ENCODE measurements around the gene OR1I1.
"Not testable (repeated sequence)": the region's sequence is repeated elsewhere in the genome, so short reads cannot be mapped to it uniquely, and the experiment has no call there.

The OR1I1 gene

DNA sequence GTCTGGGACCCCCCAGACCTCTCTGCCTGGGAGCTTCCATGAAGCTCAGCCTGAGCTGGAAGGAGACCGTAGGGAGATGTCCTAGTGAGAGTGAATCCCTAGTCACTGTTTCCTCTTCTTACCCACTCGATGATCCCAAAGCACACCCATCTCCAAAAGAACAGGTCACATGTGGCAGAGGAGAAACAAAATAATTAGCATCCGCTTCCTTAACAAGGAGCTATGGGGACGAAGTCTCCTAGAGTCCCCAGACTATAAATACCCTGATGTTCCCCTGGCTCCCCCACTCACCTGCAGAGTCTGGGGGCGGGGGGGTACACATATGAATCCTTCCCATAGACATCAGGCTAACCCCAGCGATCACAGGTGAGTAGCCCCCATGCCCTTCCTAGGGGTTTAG lies at the start of gene OR1I1:
Gene OR1I1 (plus strand): TSS at position 301 of the 400 bp plus-strand sequence. CDS start 4,855 bp downstream, outside the sequence.
- DNase-seq (ENCODE audit: low spot score), result no peak

DNA sequence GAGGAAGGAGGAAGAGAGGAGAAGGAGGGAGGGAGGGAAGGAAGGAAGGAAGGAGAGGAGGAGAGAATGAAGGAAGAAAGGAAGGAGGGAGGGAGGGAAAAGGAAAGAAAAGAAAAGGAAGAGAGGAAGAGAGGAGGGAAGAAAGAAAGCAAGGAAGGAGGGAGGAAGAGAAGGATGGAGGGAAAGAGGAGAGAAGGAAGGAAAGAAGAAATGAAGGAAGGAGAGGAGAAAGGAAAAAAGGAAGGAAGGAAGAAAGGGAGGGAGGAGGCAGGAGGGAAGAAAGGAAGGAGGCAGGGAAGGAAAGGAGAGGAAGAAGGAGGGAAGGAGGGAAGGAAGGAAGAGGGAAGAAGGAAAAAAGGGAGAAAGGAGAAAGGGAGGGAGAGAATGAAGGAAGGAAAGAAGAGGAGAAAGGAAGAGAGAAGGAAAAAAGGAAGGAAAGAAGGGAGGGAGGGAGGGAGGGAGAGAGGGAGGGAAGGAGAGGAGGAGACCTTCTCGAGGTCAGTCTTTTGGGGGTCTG lies 46.2 kb upstream of the OR1I1 start:
- DNase-seq (ENCODE audit: low spot score), result no peak

DNA sequence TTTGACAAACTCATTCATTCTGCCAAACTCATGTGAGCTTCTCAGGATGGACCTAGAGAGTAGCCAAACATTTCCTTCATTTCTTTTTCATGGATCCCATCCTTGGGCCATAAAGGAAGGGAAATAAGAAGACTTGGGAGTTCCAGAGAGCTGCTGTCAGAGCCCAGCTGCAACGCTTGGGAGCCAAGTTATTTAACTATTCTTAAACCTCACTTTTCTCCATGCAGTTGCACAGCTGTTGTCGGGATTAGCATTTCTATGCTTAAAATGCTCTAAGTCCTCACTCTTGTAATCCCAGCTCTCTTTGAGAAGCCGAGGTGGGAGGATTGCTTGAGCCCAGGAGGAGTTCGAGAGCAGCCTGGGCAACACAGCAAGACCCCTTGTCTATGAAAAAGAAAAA lies 44.4 kb upstream of the OR1I1 start:
- DNase-seq (ENCODE audit: low spot score), result no peak

DNA sequence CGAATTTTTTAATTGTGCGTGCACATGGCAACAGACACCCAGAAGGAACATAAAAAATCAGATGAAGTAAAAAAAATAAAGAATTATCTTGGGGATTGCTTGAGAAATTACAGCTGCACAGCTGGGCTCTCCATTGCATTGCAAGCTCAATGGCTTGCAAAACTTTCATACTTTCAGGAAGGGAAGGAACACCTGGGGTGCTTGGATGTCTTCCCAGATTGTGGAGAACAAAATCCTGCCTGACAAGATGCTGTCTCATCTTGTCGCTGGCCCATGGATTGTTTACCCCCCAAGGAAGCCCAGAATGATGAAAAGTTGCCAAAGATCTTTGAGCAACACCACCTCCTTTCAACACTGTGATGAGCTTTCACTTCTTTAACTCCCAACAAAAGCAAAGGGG lies 43.7 kb upstream of the OR1I1 start:
- DNase-seq (ENCODE audit: low spot score), result no peak

- DNase-seq (ENCODE audit: low spot score), result no peak
These were observed 40.0 kb upstream of the OR1I1 start for GRCh38 chr19:15042003-15042402.

- DNase-seq (ENCODE audit: low spot score), result no peak
These were observed 39.2 kb upstream of the OR1I1 start for GRCh38 chr19:15042826-15043225.

DNA sequence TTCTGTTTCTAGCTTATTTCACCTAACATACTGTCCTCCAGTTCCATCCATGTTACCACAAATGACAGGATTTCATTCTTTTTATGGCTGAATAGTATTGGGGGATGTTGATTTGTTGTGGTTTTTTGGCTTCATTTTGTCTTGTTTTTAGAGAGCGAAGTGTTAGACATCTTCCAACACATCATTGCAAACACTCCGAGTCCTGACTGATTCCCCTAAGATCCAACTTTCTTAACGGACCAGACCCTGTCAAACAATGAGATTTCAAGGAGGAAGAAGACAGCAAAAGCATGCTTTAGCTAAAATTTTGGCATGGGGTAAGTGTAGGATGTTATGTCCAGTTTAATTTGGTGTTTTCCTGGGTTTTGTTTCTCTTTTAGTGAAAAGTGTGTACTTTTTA lies 36.5 kb upstream of the OR1I1 start:
- DNase-seq (ENCODE audit: low spot score), result no peak

- DNase-seq (ENCODE audit: low spot score), result no peak
These were observed 34.3 kb upstream of the OR1I1 start for GRCh38 chr19:15047680-15048079.

GRCh38 chr19:15048128-15048527 lies 33.9 kb upstream of the OR1I1 start:
- DNase-seq (ENCODE audit: low spot score), result no peak

DNA sequence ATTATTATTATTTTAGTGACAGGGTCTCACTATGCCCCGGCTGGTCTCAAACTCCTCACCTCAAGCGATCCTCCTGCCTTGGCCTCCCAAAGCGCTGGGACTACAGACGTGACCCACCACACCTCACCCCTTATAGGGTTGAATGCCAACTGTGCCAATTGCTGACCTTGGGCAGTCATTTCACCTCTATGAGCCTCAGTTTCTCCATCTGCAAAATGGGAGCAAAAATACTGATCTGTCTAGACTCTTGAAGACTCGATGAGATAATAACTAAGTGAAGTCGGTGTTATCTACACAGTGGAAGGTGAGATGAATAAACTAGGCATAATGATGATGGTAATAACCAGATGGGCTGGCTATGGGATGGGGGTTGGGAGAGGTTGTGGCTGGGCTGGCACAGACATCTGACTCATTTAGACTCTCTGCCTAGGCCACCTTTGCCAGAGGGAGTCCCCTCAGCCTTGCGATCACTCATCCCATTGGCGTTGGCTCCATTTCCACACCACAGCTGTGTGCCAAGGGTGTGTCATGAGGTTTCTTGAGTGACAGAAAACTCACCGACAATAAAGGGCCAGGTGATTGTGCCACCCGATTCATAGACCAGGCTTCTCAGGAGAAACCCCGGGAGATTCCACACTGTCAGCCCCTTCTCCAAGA lies 33.0 kb upstream of the OR1I1 start, which contains the start of gene CASP14:
Gene CASP14 (plus strand): TSS at position 596 of the 657 bp plus-strand sequence. CDS start 2,772 bp downstream, outside the sequence.
- no peak for DNase-seq (ENCODE audit: low spot score)

- DNase-seq (ENCODE audit: low spot score), result no peak
These were observed 31.4 kb upstream of the OR1I1 start for GRCh38 chr19:15050639-15051038.

DNA sequence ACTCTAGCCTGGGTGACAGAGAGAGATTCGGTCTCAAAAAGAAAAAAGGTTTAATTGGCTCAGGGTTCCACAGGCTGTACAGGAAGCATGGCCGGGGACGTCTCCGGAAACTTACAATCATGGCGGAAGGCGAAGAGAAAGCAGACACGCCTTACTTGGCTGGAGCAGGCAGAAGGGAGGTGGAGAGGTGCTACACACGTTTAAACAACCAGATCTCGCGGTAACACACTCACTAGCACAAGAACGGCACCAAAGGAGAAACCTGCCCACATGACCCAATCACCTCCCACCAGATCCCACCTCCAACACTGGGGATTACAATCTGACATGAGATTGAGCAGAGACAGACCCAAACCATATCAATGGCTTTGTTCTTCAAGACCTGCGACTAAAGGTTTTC lies 20.0 kb upstream of the OR1I1 start:
- no peak for DNase-seq (ENCODE audit: low spot score)

GRCh38 chr19:15070386-15070785 lies 11.6 kb upstream of the OR1I1 start:
- not testable (repeated sequence) for DNase-seq (ENCODE audit: low spot score)

GRCh38 chr19:15072930-15073647 lies 8.9 kb upstream of the OR1I1 start:
- DNase-seq (ENCODE audit: low spot score), result no peak

DNA sequence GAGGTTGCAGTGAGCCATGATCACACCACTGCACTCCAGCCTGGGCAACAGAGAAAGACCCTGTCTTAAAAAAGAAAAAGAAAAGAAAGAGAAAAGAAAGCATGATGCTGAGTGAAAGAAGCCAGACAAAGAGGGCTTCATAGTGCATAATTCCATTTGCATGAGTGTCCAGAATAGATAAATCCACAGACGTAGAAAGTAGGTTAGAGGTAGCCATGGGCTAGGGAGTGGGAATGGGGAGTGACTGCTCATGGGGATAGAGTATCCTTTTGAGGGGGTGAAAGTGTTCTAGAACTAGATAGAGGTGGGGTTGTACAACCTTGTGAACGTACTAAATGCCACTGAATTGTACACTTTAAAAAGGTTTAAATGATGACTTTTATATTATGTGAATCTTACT lies 7.6 kb upstream of the OR1I1 start:
- no peak for DNase-seq (ENCODE audit: low spot score)

DNA sequence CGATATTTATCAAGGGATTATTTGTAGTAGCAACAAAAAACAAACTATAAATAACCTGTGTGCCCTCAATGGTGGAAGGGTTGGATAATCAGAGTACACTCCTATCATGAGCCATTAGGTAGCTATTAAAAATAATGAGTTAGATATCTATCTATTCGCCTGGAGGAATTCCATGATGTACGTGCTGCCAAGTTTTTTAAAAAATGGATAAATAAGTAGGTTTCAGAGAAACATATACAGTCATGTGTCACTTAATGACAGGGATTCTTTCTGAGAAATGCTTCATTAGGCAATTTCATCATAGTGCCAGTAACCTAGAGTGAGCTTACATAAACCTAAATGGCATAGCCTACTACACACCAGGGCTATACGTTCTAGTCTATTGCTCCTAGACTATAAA lies 6.2 kb upstream of the OR1I1 start:
- DNase-seq (ENCODE audit: low spot score), result no peak

DNA sequence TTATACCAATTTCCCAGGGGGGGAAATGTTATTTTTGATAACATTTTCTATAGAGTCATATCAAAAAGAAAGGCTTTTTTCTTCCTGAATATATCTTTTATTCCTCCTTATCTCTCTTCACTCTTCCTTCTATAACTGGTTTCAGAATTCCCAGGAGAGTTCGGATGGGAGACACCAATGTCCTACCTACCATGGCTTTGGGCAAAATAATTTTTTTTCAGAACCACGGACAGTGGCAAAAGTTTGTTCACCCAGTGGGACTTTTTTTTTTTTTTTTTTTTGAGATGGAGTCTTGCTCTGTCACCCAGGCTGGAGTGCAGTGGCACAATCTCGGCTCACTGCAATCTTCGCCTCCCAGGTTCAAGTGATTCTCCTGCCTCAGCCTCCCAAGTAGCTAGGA lies 2.0 kb upstream of the OR1I1 start:
- DNase-seq (ENCODE audit: low spot score), result not testable (repeated sequence)

GRCh38 chr19:15087182-15087581 lies 5.2 kb downstream of the OR1I1 start:
- no peak for DNase-seq (ENCODE audit: low spot score)

DNA sequence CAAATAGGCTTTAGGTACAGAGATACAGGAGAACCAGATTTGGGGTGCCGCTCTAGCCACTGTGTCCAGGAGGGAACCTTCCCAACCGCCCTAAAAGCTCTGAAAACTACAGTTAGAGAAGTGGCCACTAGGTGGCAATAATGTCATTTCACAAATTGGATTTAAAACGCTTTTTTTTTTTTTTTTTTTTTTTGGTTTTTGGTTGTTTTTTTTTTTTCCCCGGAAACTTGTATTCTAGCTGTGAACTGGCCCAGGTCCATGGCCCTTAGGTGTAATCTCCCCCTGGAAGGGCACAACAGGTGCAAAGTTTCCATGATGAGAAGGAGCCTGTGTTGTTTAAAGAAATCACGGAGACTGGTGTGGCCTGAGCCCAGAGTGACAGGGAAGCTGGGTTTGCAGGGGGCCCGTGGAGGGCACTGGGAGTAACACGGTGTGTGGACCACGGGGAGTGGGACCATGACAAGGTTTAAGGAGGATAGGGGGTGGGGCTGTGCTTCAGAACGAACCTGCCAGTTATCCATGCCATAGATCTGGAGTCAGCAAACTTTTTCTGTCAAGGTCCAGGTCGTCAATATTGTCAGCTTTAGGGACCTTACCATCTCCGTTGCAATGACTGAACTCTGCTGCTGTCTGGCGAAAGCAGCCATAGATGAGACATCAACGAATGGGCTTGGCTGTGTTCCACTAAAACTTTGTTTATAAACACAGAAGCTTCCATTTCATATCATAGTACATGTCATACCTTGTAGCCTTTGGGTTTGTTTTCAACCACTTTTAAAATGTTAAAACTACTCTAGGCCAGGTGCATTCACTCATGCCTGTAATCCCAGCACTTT lies 10.1 kb downstream of the OR1I1 start:
- peak; percentile 61 for DNase-seq (ENCODE audit: low spot score)

DNA sequence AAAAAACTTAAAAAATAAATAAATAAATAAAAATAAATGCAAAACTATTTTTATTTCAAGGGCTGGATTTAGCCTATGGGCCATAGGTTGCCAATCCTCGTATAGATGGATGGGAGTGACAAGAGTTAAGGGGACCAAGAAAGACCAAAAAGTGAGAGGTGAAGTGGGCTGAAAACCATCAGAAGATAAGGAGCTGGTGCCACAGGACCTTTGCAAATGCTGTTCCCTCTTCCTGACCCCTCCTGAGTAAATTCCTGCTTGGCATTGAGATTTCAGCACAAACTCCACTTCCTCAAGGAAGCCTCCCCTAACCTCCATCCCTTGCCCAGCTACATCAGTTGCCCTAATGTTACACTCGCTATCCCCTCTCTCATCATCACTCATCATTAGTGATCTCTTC lies 11.0 kb downstream of the OR1I1 start:
- no peak for DNase-seq (ENCODE audit: low spot score)

DNA sequence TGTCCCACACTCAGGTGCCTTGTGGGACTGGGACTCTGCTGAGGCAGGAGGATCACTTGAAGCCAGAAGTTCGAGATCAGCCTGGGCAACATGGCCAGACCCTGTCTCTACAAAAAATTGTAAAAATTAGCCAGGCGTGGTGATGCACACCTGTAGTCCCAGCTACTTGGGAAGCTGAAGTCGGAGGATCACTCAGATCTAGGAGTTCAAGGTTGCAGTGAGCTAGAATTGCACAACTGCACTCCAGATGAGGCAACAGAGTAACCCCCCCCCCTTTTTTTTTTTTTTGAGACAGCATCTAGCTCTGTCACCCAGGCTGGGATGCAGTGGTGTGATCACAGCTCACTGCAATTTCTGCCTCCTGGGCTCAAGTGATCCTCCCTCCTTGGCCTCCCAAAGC lies 14.2 kb downstream of the OR1I1 start:
- DNase-seq (ENCODE audit: low spot score), result no peak

- not testable (repeated sequence) for DNase-seq (ENCODE audit: low spot score)
These were observed 16.0 kb downstream of the OR1I1 start for GRCh38 chr19:15097980-15098379.

DNA sequence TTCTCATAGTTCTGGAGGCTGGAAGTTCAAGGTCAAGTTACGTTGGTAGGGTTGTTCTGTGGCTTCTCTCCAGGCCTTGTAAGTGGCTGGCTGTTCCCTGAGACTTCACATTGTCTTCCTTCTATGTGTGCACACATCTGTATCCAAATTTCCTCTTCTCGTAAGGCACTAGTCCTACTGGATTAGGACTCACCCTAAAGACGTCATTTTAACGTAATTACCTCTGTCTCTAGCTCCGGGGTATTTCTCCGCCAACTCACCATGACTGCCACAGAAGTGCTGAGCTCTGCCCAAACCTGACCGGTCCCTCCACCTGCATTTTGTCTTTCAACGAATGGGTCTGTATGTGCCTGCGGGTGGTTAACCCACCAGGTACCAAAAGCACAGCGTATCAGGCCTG lies 16.4 kb downstream of the OR1I1 start:
- no peak for DNase-seq (ENCODE audit: low spot score)

Data from SW480 (cell line).